Medulla oblongata (tissue), 1 donor: ENCODE data around the gene GAS5.
A peak's percentile ranks its signal among the peaks of the same experiment; 100 is the strongest.
"Not testable (repeated sequence)": the region's sequence is repeated elsewhere in the genome, so short reads cannot be mapped to it uniquely, and the experiment has no call there.

Source experiments
- DNase-seq: peaks from one replicate; pipeline ENCODE4 v3.0.0-alpha.2; 2015; ENCODE audit errors: extremely low spot score

GAS5 gene

GRCh38 chr1:173867753-173868265, at the start of gene GAS5:
TSS of gene GAS5 (minus strand) at chr1:173867989.
- DNase-seq, result peak; percentile 100

GRCh38 chr1:173917149-173917548, 49.4 kb upstream of the GAS5 start, which contains the start of gene SERPINC1:
TSS of gene SERPINC1 (minus strand) at chr1:173917327. CDS start at chr1:173917259, 68 bp downstream.
- DNase-seq, result no peak

GRCh38 chr1:173916667-173917066, 48.9 kb upstream of the GAS5 start:
- DNase-seq, result no peak

- no peak for DNase-seq
Measured at GRCh38 chr1:173915596-173915995, 47.8 kb upstream of the GAS5 start.

- DNase-seq, result no peak
Measured at GRCh38 chr1:173914366-173914871, 46.6 kb upstream of the GAS5 start.

GRCh38 chr1:173913111-173913510, 45.3 kb upstream of the GAS5 start:
- DNase-seq, result no peak

DNA sequence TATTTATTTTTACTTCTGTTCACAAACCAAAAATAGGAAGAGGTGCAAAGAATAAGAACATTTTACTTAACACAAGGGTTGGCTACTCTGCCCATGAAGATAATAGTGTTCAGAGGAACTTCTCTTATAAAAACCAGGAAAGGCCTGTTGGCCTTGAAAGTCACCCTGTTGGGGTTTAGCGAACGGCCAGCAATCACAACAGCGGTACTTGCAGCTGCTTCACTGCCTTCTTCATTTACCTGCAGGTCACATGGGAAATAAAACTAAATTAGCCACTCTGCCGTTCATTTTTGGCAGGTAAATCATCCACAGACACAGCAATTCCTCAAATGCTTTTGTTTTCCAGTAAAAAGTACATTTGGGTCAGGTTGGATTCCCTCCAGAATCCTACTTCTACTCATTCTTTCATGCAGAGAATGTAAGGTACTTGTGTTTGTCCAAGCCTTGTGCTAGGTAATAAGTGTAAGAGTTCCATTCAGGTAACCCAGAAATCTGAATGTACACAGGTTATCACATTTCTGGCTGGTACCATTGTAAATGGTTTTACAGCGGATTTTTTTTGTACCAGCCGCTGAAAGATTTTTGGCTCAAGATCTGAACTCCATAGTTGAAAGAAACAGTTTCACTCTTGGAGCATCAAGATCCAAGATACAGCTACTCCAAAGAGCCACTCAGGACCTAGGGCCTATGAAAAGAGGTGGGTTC, 36.2 kb upstream of the GAS5 start:
- no peak for DNase-seq

DNA sequence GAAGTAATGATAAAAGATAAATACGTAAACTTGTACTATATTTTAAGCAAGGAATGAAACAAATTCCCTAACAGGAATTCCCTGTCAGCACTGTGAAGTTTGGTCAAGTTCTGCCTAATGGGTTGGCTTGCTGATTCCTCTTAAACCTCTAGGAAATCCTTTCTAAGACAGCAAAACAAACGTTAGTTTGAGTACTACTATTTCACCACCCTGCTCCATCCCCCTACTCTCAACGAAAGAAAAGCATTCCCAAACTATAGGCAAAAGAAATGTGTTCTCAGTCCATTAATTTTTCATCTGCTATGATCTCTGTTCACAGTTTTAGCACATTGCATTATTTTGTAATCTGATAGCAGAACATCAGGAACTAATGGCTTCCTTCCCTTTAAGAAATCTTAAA, 33.2 kb upstream of the GAS5 start:
- DNase-seq, result no peak

DNA sequence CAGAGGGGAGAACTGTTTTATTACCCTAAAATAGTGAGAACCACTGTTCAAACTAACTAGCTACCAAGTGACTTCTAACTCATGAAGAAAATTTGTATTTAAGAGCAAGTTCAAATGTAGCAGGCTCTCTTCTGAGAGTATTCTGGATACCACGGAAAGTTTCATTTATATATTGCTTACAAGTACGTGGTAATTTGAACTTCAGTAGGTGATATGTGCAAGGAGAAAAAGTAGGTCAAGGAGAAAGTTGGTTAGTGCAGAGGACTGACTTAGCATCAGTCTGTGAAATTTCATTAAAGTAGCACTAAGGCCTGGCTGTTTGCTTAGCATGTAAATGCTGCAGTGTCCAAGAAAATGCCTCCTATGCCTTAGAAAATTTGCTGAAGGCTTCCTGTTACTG, 32.6 kb upstream of the GAS5 start:
- DNase-seq, result no peak

DNA sequence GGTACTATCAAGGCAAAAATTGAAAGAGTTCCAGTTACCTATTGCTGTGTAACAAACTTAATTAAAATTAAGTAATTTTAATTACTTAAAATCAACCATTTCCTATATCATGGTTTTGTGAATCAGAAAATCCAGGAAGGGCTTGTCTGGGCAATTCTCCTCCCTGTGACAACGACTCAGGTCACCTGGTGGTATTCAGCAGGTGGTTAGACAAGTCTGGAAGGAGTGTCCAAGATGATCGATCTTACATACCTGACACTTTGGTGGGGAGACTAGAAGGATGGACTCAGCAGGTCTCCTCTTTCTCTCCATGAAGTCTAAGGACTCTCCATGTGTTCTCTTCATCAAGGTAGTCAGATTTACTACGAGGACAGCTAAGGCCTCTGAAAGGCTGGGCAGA, 26.4 kb upstream of the GAS5 start:
- DNase-seq, result no peak

DNA sequence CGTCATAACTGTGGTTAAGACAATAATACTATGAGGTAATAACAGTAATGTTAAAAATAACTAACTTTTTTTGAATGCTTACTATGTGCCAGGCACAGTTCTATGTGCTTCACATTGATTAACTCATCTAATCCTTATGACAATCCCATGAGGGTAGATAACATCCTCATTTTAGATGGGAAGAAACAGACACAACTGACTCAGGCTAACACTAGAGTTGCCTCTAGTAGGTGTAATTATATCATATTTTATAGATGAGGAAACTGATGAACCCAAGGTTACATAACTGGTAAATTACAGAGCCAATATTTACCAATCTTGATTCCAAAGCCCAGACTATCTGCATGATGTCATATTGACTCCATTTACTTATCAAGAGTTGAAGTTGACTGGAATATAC, 25.8 kb upstream of the GAS5 start:
- DNase-seq, result no peak

- DNase-seq, result no peak
Measured at GRCh38 chr1:173889885-173890284, 22.1 kb upstream of the GAS5 start.

DNA sequence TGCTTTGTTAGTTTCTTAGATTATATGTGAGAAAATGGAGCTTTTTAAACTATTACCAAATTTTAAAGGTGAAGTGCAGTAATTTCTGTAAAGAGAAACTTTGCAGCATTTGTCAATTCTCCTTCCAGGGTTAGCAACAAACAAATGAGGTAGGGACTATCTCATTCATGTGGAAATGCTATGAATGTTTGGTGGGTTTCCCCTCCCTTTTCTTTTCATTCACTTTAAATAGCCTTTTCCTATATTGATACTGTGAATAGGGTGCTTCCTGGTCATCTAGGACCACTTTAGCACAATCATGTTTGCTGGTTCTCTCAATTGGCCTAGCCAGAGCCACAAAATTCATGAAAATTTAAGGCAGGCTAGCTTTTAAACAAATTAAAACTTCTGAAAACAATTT, 21.0 kb upstream of the GAS5 start:
- DNase-seq, result no peak

DNA sequence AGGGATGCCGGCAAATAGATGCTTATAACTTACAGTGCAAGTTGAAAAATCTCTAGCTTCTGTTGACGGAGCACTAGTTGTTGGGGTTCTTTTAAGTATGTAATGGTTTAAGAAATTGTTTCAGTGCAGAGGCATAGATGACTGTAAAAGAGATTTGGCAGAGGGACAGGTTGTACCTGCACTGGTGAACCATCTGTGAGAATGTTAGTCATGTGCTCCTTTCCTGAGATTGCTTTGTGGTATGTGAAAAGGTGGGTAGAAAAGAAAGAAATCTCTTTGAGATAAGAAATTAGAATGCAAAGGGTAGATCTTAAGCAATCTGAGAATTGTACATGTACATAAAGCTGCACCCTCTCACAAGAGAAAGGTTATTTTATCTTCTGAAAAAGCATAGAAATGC, 19.8 kb upstream of the GAS5 start:
- no peak for DNase-seq

DNA sequence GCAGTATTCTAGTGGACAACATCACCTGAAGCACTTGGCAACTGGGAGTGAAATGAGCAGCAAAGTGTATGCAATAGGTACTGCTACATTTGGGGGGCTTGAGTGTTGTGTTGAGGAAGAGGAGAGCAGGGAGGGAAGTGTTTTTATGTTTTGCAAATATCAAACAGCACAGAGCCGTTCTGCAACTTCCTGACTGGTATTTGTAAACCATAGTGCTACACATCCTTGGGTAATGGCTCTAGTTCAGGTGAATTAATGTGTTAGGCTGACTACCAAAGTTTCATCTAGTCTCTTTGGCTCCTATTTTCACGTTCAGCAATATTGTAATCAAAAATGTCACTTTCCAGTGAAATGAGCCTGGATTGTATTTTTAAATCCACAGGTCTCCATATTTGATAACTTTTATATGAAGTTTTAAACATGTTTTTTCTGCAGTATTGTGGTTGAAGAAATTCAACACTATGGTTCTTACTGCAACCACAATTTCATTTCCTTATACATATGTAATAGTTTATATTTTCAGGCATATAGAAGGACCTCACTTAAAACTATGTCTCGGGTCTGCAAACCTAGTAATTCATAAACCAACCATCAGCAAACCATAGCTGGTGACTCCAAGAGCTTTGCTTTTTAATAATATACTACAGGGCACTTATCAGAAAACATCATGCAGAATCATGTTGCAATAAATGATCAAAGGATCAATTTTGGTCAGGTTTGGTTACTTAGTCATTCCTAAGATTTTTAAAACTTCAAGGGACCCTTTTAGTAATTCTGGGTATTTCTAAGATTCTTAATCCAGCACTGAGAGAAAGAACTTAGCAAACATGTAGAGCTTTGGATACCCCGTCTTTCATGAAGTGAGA, 19.2 kb upstream of the GAS5 start:
- DNase-seq, result no peak

DNA sequence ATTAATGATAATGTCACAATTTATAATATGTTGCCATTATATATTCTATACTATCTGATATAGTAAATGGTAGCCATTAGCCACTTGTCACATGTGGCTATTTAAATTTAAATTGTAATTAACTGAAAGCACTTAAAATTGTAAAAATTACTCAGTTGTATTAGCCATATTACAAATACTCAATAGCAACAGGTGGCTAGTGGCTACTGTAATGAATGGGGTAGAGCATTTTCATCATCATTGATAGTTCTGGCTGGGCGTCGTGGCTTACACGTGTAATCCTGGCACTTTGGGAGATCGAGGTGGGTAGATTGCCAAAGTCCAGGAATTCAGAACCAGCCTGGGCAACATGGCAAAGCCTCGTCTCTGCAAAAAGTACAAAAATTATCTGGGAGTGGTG, 16.9 kb upstream of the GAS5 start:
- no peak for DNase-seq

DNA sequence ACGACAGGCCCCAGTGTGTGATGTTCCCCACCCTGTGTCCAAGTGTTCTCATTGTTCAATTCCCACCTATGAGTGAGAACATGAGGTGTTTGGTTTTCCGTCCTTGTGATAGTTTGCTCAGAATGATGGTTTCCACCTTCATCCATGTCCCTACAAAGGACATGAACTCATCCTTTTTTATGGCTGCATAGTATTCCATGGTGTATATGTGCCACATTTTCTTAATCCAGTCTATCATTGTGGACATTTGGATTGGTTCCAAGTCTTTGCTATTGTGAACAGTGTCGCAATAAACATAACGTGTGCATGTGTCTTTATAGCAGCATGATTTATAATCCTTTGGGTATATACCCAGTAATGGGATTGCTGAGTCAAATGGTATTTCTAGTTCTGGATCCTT, 13.3 kb upstream of the GAS5 start:
- not testable (repeated sequence) for DNase-seq

GRCh38 chr1:173878251-173878650, 10.5 kb upstream of the GAS5 start:
- DNase-seq, result no peak

GRCh38 chr1:173876732-173877131, 8.9 kb upstream of the GAS5 start:
- no peak for DNase-seq

DNA sequence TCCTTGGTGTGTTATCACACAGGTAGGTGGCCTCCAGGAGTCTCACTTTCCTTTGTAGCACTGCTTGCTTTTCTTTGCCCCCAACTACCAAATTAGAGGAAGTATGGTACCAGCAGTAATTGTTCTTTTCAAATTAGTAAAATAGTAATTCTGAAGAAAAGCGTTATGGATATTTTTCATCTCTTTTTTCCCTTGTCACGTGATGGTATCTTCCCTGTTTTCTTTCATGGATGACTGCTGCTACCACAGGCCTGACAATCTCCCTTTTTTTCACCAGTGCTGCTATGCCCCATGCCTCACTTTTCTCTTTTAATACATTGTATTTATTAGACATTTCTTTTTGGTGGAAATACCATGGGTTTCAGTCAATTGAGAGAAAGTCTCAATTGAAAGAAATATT, 3.7 kb upstream of the GAS5 start:
- DNase-seq, result no peak

- DNase-seq, result peak; percentile 9
Measured at GRCh38 chr1:173871091-173871490, 3.3 kb upstream of the GAS5 start.

GRCh38 chr1:173870252-173871075, 2.7 kb upstream of the GAS5 start:
- peak; percentile 76 for DNase-seq
